ENCODE results near the gene SLC17A9. TPM values are rescaled to one million over a fixed set of nuclear protein-coding genes. Genes with fewer than 3 reads are reported as not detected.

SLC17A9 gene
- total and polyA plus RNA-seq, 4 donors: 0.69 to 2.4 (median 1.3) TPM

GRCh38 chr20:62926229-62927127 is 26.0 kb upstream of the SLC17A9 start, which contains the start of gene DIDO1:
DIDO1 (minus strand) TSS chr20:62926505.
- DNase-seq (ENCODE audit: low read depth in 4 of 6, low spot score in 6 of 6): peak; percentile 70 to 97 (median 80)
- under 1% methylated on average over 83 of the region's 92 CpGs for WGBS (ENCODE audit: insufficient coverage)
- peaks cover 6% of the 10 kb centered on the region for H3K36me3 ChIP-seq (ENCODE audit: control insufficient read depth, insufficient read depth, low read length)
- H3K27ac ChIP-seq (ENCODE audit: low read depth, low read length): peak within 1 kb of the TSS; percentile 90
- no peaks in the 10 kb centered on the region for H3K9me3 ChIP-seq (ENCODE audit: control insufficient read depth, insufficient read depth, low read length)
- H3K27me3 ChIP-seq (ENCODE audit: control insufficient read depth, insufficient read depth, low read length): no peaks in the 10 kb centered on the region
- peak within 1 kb of the TSS; percentile 95 for H3K4me3 ChIP-seq (ENCODE audit: low read depth, low read length)
- peaks cover 46% of the 10 kb centered on the region for H3K4me1 ChIP-seq (ENCODE audit: control insufficient read depth, insufficient read depth, low read length)

- peak overlapping the region; percentile 95 for H3K4me3 ChIP-seq (ENCODE audit: low read depth, low read length)
- H3K27ac ChIP-seq (ENCODE audit: low read depth, low read length): no peak overlapping the region
- 88% methylated on average over 4 of the region's 12 CpGs for WGBS (ENCODE audit: insufficient coverage)
- H3K4me1 ChIP-seq (ENCODE audit: control insufficient read depth, insufficient read depth, low read length): peaks cover 42% of the 10 kb centered on the region
- DNase-seq (ENCODE audit: low read depth in 4 of 6, low spot score in 6 of 6): no peak
- no peaks in the 10 kb centered on the region for H3K9me3 ChIP-seq (ENCODE audit: control insufficient read depth, insufficient read depth, low read length)
- peaks cover 6% of the 10 kb centered on the region for H3K36me3 ChIP-seq (ENCODE audit: control insufficient read depth, insufficient read depth, low read length)
- no peaks in the 10 kb centered on the region for H3K27me3 ChIP-seq (ENCODE audit: control insufficient read depth, insufficient read depth, low read length)
Observed at GRCh38 chr20:62927128-62927705, 25.3 kb upstream of the SLC17A9 start.

- no peak for DNase-seq (ENCODE audit: low read depth in 4 of 6, low spot score in 6 of 6)
- Histone ChIP-seq H3K27me3 (ENCODE audit: control insufficient read depth, insufficient read depth, low read length) (no peaks in the 10 kb centered on the region), H3K4me3 (ENCODE audit: low read depth, low read length) (peak overlapping the region; percentile 31), H3K4me1 (ENCODE audit: control insufficient read depth, insufficient read depth, low read length) (peaks cover 31% of the 10 kb centered on the region), H3K27ac (ENCODE audit: low read depth, low read length) (no peak overlapping the region), H3K36me3 (ENCODE audit: control insufficient read depth, insufficient read depth, low read length) (peaks cover 9% of the 10 kb centered on the region), H3K9me3 (ENCODE audit: control insufficient read depth, insufficient read depth, low read length) (no peaks in the 10 kb centered on the region)
- WGBS (ENCODE audit: insufficient coverage): 55% methylated on average over 10 of the region's 14 CpGs
Observed at GRCh38 chr20:62928246-62928939, 24.1 kb upstream of the SLC17A9 start.

GRCh38 chr20:62929051-62929538 is 23.4 kb upstream of the SLC17A9 start:
- Histone ChIP-seq H3K27ac (ENCODE audit: low read depth, low read length) (peak overlapping the region; percentile 52), H3K27me3 (ENCODE audit: control insufficient read depth, insufficient read depth, low read length) (no peaks in the 10 kb centered on the region), H3K4me3 (ENCODE audit: low read depth, low read length) (peak overlapping the region; percentile 31), H3K4me1 (ENCODE audit: control insufficient read depth, insufficient read depth, low read length) (peaks cover 29% of the 10 kb centered on the region), H3K36me3 (ENCODE audit: control insufficient read depth, insufficient read depth, low read length) (peaks cover 12% of the 10 kb centered on the region), H3K9me3 (ENCODE audit: control insufficient read depth, insufficient read depth, low read length) (no peaks in the 10 kb centered on the region)
- DNase-seq (ENCODE audit: low read depth in 4 of 6, low spot score in 6 of 6): peak in 1 of 6 donors; percentile 52
- 11% methylated on average over 44 of the region's 44 CpGs for WGBS (ENCODE audit: insufficient coverage)

GRCh38 chr20:62931464-62931863 is 21.0 kb upstream of the SLC17A9 start:
- Histone ChIP-seq H3K4me3 (ENCODE audit: low read depth, low read length) (no peak overlapping the region), H3K9me3 (ENCODE audit: control insufficient read depth, insufficient read depth, low read length) (no peaks in the 10 kb centered on the region), H3K27me3 (ENCODE audit: control insufficient read depth, insufficient read depth, low read length) (no peaks in the 10 kb centered on the region), H3K4me1 (ENCODE audit: control insufficient read depth, insufficient read depth, low read length) (peaks cover 34% of the 10 kb centered on the region), H3K36me3 (ENCODE audit: control insufficient read depth, insufficient read depth, low read length) (peaks cover 23% of the 10 kb centered on the region), H3K27ac (ENCODE audit: low read depth, low read length) (no peak overlapping the region)
- no peak for DNase-seq (ENCODE audit: low read depth in 4 of 6, low spot score in 6 of 6)
- 79% methylated on average over 5 of the region's 9 CpGs for WGBS (ENCODE audit: insufficient coverage)

GRCh38 chr20:62933966-62934365 is 18.5 kb upstream of the SLC17A9 start:
- WGBS (ENCODE audit: insufficient coverage): 29% methylated on average over 3 of the region's 3 CpGs
- H3K36me3 ChIP-seq (ENCODE audit: control insufficient read depth, insufficient read depth, low read length): peaks cover 23% of the 10 kb centered on the region
- H3K9me3 ChIP-seq (ENCODE audit: control insufficient read depth, insufficient read depth, low read length): no peaks in the 10 kb centered on the region
- H3K4me1 ChIP-seq (ENCODE audit: control insufficient read depth, insufficient read depth, low read length): peaks cover 31% of the 10 kb centered on the region
- H3K27ac ChIP-seq (ENCODE audit: low read depth, low read length): no peak overlapping the region
- DNase-seq (ENCODE audit: low read depth in 4 of 6, low spot score in 6 of 6): no peak
- no peak overlapping the region for H3K4me3 ChIP-seq (ENCODE audit: low read depth, low read length)
- no peaks in the 10 kb centered on the region for H3K27me3 ChIP-seq (ENCODE audit: control insufficient read depth, insufficient read depth, low read length)

- H3K27ac ChIP-seq (ENCODE audit: low read depth, low read length): no peak overlapping the region
- H3K4me3 ChIP-seq (ENCODE audit: low read depth, low read length): no peak overlapping the region
- WGBS (ENCODE audit: insufficient coverage): 87% methylated on average over 9 of the region's 12 CpGs
- H3K4me1 ChIP-seq (ENCODE audit: control insufficient read depth, insufficient read depth, low read length): peaks cover 32% of the 10 kb centered on the region
- peaks cover 21% of the 10 kb centered on the region for H3K36me3 ChIP-seq (ENCODE audit: control insufficient read depth, insufficient read depth, low read length)
- no peak for DNase-seq (ENCODE audit: low read depth in 4 of 6, low spot score in 6 of 6)
- no peaks in the 10 kb centered on the region for H3K27me3 ChIP-seq (ENCODE audit: control insufficient read depth, insufficient read depth, low read length)
- no peaks in the 10 kb centered on the region for H3K9me3 ChIP-seq (ENCODE audit: control insufficient read depth, insufficient read depth, low read length)
Observed at GRCh38 chr20:62935204-62935967, 17.1 kb upstream of the SLC17A9 start.

GRCh38 chr20:62935968-62936585 is 16.4 kb upstream of the SLC17A9 start:
- Histone ChIP-seq H3K4me1 (ENCODE audit: control insufficient read depth, insufficient read depth, low read length) (peaks cover 32% of the 10 kb centered on the region), H3K36me3 (ENCODE audit: control insufficient read depth, insufficient read depth, low read length) (peaks cover 21% of the 10 kb centered on the region), H3K9me3 (ENCODE audit: control insufficient read depth, insufficient read depth, low read length) (no peaks in the 10 kb centered on the region), H3K27me3 (ENCODE audit: control insufficient read depth, insufficient read depth, low read length) (no peaks in the 10 kb centered on the region), H3K4me3 (ENCODE audit: low read depth, low read length) (no peak overlapping the region), H3K27ac (ENCODE audit: low read depth, low read length) (no peak overlapping the region)
- DNase-seq (ENCODE audit: low read depth in 4 of 6, low spot score in 6 of 6): no peak
- 85% methylated on average over 14 of the region's 22 CpGs for WGBS (ENCODE audit: insufficient coverage)

Data from spinal cord (tissue), 10 donors.